GM12878 (cell line): ENCODE results near the gene NPNT. TPM values are rescaled to one million over a fixed set of nuclear protein-coding genes. Genes with fewer than 3 reads are reported as not detected.

Source experiments
- ATAC-seq: fragments of 200-7000 bp; cut with Tn5 transposase; 3 replicates; pipeline ENCODE4 v1.9.1; 2020; ENCODE audit warnings: mild to moderate bottlenecking, moderate library complexity
- BruUV-seq: library from RNA; stranded (reverse); fragments of 400-500 nt; replicated peaks from 2 replicates; lab custom pipeline; 2021; lab: Mats Ljungman, UMichigan
- CTCF ChIA-PET: fragments of 300-600 bp; sonication (Branson Sonifier 250); formaldehyde crosslinking; extraction: SDS; loops from one replicate; lab custom pipeline; 2021; ENCODE audit warnings: inconsistent platforms; lab: Yijun Ruan, JAX
- POLR2A ChIA-PET: fragments of 350-600 bp; formaldehyde crosslinking; extraction: SDS; loops from one replicate; lab custom pipeline; 2021; ENCODE audit warnings: inconsistent platforms; lab: Charles Lee
- RAD21 ChIA-PET: fragments of 300-600 bp; sonication (Branson Sonifier 250); formaldehyde crosslinking; loops from one replicate; lab custom pipeline; 2023; ENCODE audit warnings: antibody characterized with exemption; ENCODE audit not compliant: unreplicated experiment; lab: Charles Lee
- SMC1A ChIA-PET: fragments of 300-600 bp; sonication (Branson Sonifier 250); formaldehyde crosslinking; loops from one replicate; lab custom pipeline; 2023; ENCODE audit not compliant: unreplicated experiment, uncharacterized antibody; lab: Charles Lee
- DNase-seq: peaks from one replicate; pipeline ENCODE4 v3.0.0-alpha.2; 2011; ENCODE audit warnings: low read depth, low spot score
- FAIRE-seq: peaks from 3 replicates; lab custom pipeline; 2011; peaks lifted over from hg19 to GRCh38; lab: Jason Lieb, UNC
- H2AFZ ChIP-seq: 2 replicates; pipeline ENCODE4 v1.6.0; 2011; ENCODE audit warnings: low read depth, low read length, control low read depth; ENCODE audit not compliant: control insufficient read depth
- H3K27ac ChIP-seq: 2 replicates; pipeline ENCODE4 v1.5.1; 2011; ENCODE audit warnings: control low read depth; ENCODE audit not compliant: control insufficient read depth, insufficient read depth
- H3K27me3 ChIP-seq, 2 experiments: replicated peaks in 1 of 2; 2 replicates each; pipeline versions ENCODE4 v1.6.0 to v1.6.1; 2011; ENCODE audit warnings: low read length in 1 of 2; ENCODE audit not compliant: control insufficient read depth in 2 of 2, insufficient read depth in 2 of 2
- H3K36me3 ChIP-seq, 2 experiments: 2 replicates each; pipeline ENCODE4 v1.5.1; 2011; ENCODE audit warnings: low read length in 1 of 2; ENCODE audit not compliant: control insufficient read depth in 2 of 2, insufficient read depth in 2 of 2
- H3K4me1 ChIP-seq: 2 replicates; pipeline ENCODE4 v1.6.1; 2011; ENCODE audit warnings: mild to moderate bottlenecking, low read length, moderate library complexity, mixed read lengths; ENCODE audit not compliant: control insufficient read depth, insufficient read depth
- H3K4me2 ChIP-seq: 2 replicates; pipeline ENCODE4 v1.6.0; 2011; ENCODE audit warnings: control low read depth; ENCODE audit not compliant: control insufficient read depth, insufficient read depth
- H3K4me3 ChIP-seq: fragments of 200-600 bp; sonication (generic); 2 replicates; pipeline ENCODE4 v1.5.1; 2016
- H3K79me2 ChIP-seq: 2 replicates; pipeline ENCODE4 v1.6.0; 2011; ENCODE audit warnings: low read length; ENCODE audit not compliant: control insufficient read depth, insufficient read depth
- H3K9ac ChIP-seq: 2 replicates; pipeline ENCODE4 v1.8.0; 2011; ENCODE audit warnings: low read length, control low read depth, mixed read lengths; ENCODE audit not compliant: control insufficient read depth, insufficient read depth
- H3K9me3 ChIP-seq: replicated peaks from 3 replicates; pipeline ENCODE4 v1.5.1; 2011; ENCODE audit warnings: mild to moderate bottlenecking, low read length; ENCODE audit not compliant: control insufficient read depth, insufficient read depth
- H4K20me1 ChIP-seq: 2 replicates; pipeline ENCODE4 v1.6.0; 2011; ENCODE audit not compliant: control insufficient read depth, insufficient read depth
- CREB1 ChIP-seq: IDR thresholded peaks from 2 replicates; pipeline ENCODE4 v1.6.1; 2012; ENCODE audit warnings: low read depth, mild to moderate bottlenecking, inconsistent platforms
- FOS ChIP-seq: IDR thresholded peaks from 3 replicates; pipeline ENCODE4 v1.6.1; 2011; ENCODE audit warnings: borderline replicate concordance; ENCODE audit not compliant: insufficient read length; ENCODE audit errors: extremely low read depth
- FOXK2 ChIP-seq: fragments of 450-650 bp; IDR thresholded peaks from 2 replicates; pipeline ENCODE4 v1.6.1; 2017; ENCODE audit warnings: mild to moderate bottlenecking, moderate library complexity
- IRF4 ChIP-seq: IDR thresholded peaks from 2 replicates; pipeline ENCODE4 v1.6.1; 2011; ENCODE audit warnings: low read depth, low read length
- JUNB ChIP-seq: IDR thresholded peaks from 2 replicates; pipeline ENCODE4 v1.6.1; 2016; ENCODE audit warnings: antibody characterized with exemption, mild to moderate bottlenecking
- KLF5 ChIP-seq: fragments of 450-650 bp; IDR thresholded peaks from 2 replicates; pipeline ENCODE4 v1.6.1; 2014; ENCODE audit warnings: mild to moderate bottlenecking; ENCODE audit not compliant: partially characterized antibody
- POLR2AphosphoS5 ChIP-seq: IDR thresholded peaks from 2 replicates; pipeline ENCODE4 v1.6.1; 2011; ENCODE audit warnings: mild to moderate bottlenecking, low read length, inconsistent platforms
- POU2F2 ChIP-seq: IDR thresholded peaks from 3 replicates; pipeline ENCODE4 v1.6.1; 2011; ENCODE audit warnings: low read depth, mild to moderate bottlenecking, low read length, borderline replicate concordance
- RAD21 ChIP-seq: IDR thresholded peaks from 2 replicates; pipeline ENCODE4 v1.6.1; 2011; ENCODE audit warnings: mild to moderate bottlenecking, low read depth, low read length, moderate library complexity; ENCODE audit not compliant: insufficient read depth
- SREBF2 ChIP-seq: IDR thresholded peaks from 2 replicates; pipeline ENCODE4 v1.6.1; 2012; ENCODE audit warnings: mild to moderate bottlenecking, low read length
- WGBS: methylation state at CpG from one replicate; pipeline ENCODE4 v1.1.6; 2016; ENCODE audit warnings: low lambda C conversion rate; ENCODE audit not compliant: insufficient replicate concordance, insufficient coverage; ENCODE audit errors: missing lambda C conversion rate; 5-methylcytosine and 5-hydroxymethylcytosine counted together
- in situ Hi-C: fragments of 300-500 bp; cut with MboI; formaldehyde crosslinking; loops from 9 replicates; pipeline ENCODE4 v1.14.3; 2018; ENCODE audit warnings: mixed read lengths
- intact Hi-C: fragments of 100-400 bp; cut with micrococcal nuclease; formaldehyde crosslinking; loops from one replicate; pipeline ENCODE4 v1.14.2; 2022; ENCODE audit not compliant: unreplicated experiment
- polyA plus RNA-seq, 11 experiments: library from polyadenylated mRNA; depleted of rRNA in 4 of 11; unstranded in 6 of 11; stranded (reverse) in 5 of 11; fragments of >200 nt; fragmentation: Nextera tagmentation in 4 of 11; fragmentation: Illumina TruSeq in 1 of 11; extraction: Ambion mirVana in 4 of 11; extraction: Trizol in 1 of 11; gene quantifications; 1 replicate in 1 of 11; 2 replicates in 10 of 11; pipeline versions ENCODE4 v1.2.1 to v1.2.3, GENCODE V29; 2011 to 2016; ENCODE audit warnings: inconsistent platforms in 2 of 11, missing spikeins in 2 of 11, low read depth in 1 of 11
- total RNA-seq, 4 experiments: library from RNA; depleted of rRNA in 3 of 4; stranded (reverse); fragments of >200 nt in 3 of 4; fragmentation: Illumina TruSeq in 1 of 4; extraction: Trizol in 1 of 4; gene quantifications; 2 replicates each; pipeline versions ENCODE4 v1.2.1 to v1.2.3, GENCODE V29; 2013 to 2021
- TF ChIP-seq, protein P1 (sequence below): fragments of 450-650 bp; IDR thresholded peaks from 2 replicates; pipeline ENCODE4 v1.6.1; 2017; ENCODE audit warnings: mild to moderate bottlenecking, moderate library complexity
- TF ChIP-seq, protein P2 (sequence below): IDR thresholded peaks from 2 replicates; pipeline ENCODE4 v1.6.1; 2011; ENCODE audit warnings: mild to moderate bottlenecking, low read depth, low read length, moderate library complexity; ENCODE audit not compliant: insufficient replicate concordance
- TF ChIP-seq, protein P3 (sequence below): fragments of 450-650 bp; IDR thresholded peaks from 2 replicates; pipeline ENCODE4 v1.6.1; 2017; ENCODE audit warnings: antibody characterized with exemption, mild to moderate bottlenecking, moderate library complexity
- TF ChIP-seq, protein P4 (sequence below): fragments of 150-350 bp; IDR thresholded peaks from 2 replicates; pipeline ENCODE4 v1.6.1; 2014; ENCODE audit warnings: mild to moderate bottlenecking, low read depth, low read length

The NPNT gene
- total and polyA plus RNA-seq, 10 of the 15 experiments (the other 5 are each of a cell fraction or from before 2014, with no cell fraction given) = 0.18 to 70.5 (median 54.1) TPM

DNA sequence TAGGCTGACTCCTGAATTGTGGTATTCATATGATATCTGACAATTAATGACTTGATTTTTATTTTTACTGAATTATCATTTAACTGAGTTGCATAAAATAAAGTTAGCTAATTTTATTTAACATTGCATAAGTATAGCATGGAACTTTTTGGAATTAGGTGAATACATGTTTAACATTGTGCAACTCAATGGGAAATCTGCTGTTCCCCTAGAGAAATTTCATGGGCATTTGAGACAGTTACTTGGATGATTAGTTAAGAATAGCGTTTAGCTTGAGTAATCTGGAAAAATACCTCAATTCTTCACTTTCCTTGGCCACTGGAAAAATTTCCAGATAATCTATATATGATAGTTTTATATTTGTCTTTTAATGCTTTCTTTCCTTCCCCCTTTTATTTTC is 42.5 kb downstream of the NPNT start (continued):
- TF ChIP-seq, protein P1, sequence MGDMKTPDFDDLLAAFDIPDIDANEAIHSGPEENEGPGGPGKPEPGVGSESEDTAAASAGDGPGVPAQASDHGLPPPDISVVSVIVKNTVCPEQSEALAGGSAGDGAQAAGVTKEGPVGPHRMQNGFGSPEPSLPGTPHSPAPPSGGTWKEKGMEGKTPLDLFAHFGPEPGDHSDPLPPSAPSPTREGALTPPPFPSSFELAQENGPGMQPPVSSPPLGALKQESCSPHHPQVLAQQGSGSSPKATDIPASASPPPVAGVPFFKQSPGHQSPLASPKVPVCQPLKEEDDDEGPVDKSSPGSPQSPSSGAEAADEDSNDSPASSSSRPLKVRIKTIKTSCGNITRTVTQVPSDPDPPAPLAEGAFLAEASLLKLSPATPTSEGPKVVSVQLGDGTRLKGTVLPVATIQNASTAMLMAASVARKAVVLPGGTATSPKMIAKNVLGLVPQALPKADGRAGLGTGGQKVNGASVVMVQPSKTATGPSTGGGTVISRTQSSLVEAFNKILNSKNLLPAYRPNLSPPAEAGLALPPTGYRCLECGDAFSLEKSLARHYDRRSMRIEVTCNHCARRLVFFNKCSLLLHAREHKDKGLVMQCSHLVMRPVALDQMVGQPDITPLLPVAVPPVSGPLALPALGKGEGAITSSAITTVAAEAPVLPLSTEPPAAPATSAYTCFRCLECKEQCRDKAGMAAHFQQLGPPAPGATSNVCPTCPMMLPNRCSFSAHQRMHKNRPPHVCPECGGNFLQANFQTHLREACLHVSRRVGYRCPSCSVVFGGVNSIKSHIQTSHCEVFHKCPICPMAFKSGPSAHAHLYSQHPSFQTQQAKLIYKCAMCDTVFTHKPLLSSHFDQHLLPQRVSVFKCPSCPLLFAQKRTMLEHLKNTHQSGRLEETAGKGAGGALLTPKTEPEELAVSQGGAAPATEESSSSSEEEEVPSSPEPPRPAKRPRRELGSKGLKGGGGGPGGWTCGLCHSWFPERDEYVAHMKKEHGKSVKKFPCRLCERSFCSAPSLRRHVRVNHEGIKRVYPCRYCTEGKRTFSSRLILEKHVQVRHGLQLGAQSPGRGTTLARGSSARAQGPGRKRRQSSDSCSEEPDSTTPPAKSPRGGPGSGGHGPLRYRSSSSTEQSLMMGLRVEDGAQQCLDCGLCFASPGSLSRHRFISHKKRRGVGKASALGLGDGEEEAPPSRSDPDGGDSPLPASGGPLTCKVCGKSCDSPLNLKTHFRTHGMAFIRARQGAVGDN = no peak
- TF ChIP-seq RAD21 = no peak
- TF ChIP-seq CREB1 = no peak
- no peak for TF ChIP-seq POU2F2
- no peak for TF ChIP-seq FOXK2

DNA sequence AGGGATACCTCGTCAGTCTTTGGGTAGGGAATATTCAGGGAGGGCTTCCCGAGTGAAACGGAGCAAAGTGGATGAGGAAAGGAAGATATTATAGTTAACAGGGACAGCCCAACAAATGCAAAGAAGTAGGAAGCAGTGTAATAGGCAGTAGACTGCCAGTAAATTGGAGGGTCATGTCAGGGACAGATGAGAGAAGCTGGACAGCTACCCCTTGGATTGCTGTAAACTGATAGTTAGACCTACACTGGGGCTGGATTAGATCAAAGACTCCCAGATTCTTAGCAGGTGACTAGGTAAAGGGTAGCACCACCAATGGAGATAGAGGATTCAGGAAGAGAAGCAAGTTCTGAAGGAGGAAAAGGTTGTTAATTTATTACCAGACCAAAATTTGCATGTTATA is 48.0 kb downstream of the NPNT start:
- RAD21 ChIA-PET = no interaction called here
- H3K4me3 ChIP-seq = no peak overlapping the region
- TF ChIP-seq SREBF2 (no peak), FOS (no peak), KLF5 (no peak), JUNB (no peak), POLR2AphosphoS5 (no peak), IRF4 (no peak)
- TF ChIP-seq, protein P2, sequence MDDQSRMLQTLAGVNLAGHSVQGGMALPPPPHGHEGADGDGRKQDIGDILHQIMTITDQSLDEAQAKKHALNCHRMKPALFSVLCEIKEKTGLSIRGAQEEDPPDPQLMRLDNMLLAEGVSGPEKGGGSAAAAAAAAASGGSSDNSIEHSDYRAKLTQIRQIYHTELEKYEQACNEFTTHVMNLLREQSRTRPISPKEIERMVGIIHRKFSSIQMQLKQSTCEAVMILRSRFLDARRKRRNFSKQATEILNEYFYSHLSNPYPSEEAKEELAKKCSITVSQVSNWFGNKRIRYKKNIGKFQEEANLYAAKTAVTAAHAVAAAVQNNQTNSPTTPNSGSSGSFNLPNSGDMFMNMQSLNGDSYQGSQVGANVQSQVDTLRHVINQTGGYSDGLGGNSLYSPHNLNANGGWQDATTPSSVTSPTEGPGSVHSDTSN = no peak
- TF ChIP-seq, protein P3, sequence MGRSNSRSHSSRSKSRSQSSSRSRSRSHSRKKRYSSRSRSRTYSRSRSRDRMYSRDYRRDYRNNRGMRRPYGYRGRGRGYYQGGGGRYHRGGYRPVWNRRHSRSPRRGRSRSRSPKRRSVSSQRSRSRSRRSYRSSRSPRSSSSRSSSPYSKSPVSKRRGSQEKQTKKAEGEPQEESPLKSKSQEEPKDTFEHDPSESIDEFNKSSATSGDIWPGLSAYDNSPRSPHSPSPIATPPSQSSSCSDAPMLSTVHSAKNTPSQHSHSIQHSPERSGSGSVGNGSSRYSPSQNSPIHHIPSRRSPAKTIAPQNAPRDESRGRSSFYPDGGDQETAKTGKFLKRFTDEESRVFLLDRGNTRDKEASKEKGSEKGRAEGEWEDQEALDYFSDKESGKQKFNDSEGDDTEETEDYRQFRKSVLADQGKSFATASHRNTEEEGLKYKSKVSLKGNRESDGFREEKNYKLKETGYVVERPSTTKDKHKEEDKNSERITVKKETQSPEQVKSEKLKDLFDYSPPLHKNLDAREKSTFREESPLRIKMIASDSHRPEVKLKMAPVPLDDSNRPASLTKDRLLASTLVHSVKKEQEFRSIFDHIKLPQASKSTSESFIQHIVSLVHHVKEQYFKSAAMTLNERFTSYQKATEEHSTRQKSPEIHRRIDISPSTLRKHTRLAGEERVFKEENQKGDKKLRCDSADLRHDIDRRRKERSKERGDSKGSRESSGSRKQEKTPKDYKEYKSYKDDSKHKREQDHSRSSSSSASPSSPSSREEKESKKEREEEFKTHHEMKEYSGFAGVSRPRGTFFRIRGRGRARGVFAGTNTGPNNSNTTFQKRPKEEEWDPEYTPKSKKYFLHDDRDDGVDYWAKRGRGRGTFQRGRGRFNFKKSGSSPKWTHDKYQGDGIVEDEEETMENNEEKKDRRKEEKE = no peak
- TF ChIP-seq, protein P4, sequence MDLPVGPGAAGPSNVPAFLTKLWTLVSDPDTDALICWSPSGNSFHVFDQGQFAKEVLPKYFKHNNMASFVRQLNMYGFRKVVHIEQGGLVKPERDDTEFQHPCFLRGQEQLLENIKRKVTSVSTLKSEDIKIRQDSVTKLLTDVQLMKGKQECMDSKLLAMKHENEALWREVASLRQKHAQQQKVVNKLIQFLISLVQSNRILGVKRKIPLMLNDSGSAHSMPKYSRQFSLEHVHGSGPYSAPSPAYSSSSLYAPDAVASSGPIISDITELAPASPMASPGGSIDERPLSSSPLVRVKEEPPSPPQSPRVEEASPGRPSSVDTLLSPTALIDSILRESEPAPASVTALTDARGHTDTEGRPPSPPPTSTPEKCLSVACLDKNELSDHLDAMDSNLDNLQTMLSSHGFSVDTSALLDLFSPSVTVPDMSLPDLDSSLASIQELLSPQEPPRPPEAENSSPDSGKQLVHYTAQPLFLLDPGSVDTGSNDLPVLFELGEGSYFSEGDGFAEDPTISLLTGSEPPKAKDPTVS = no peak
- H3K4me1 ChIP-seq = no peaks in the 10 kb centered on the region
- DNase-seq (no peak), FAIRE-seq (no peak), ATAC-seq (no peak)
- intact Hi-C loops = no loop called here
- H3K79me2 ChIP-seq = no peaks in the 10 kb centered on the region
- in situ Hi-C loops = no loop called here
- H3K27ac ChIP-seq = no peak overlapping the region
- SMC1A ChIA-PET = no interaction called here
- CTCF ChIA-PET = no interaction called here
- H4K20me1 ChIP-seq = no peaks in the 10 kb centered on the region
- BruUV-seq = no TSS peak
- H3K4me2 ChIP-seq = no peak overlapping the region
- POLR2A ChIA-PET = no interaction called here
- H3K27me3 ChIP-seq = no peaks in the 10 kb centered on the region
- H3K36me3 ChIP-seq = no peaks in the 10 kb centered on the region; a peak in 1 of 4 replicates
- WGBS = 69% methylated on average over 3 of the region's 3 CpGs
- no peaks in the 10 kb centered on the region; the same call in 2 of the 3 replicates for H3K9me3 ChIP-seq
- H3K9ac ChIP-seq = no peak overlapping the region
- no peak overlapping the region for H2AFZ ChIP-seq
